Lower leg skin (tissue), 3 donors: ENCODE measurements around the gene ZNF48.

Source experiments
- POLR2A ChIP-seq, 2 donors: fragments of 450-650 bp; IDR thresholded peaks; one replicate each; pipeline ENCODE4 v1.6.1; 2016 to 2017; ENCODE audit warnings: antibody characterized with exemption in 2 of 2, mild to moderate bottlenecking in 1 of 2, moderate library complexity in 1 of 2
- TF ChIP-seq, protein P1 (sequence below), 3 donors: fragments of 450-650 bp; IDR thresholded peaks; one replicate each; pipeline ENCODE4 v1.5.1; 2016; ENCODE audit warnings: antibody characterized with exemption in 3 of 3, mild to moderate bottlenecking in 3 of 3, moderate library complexity in 2 of 3

DNA sequence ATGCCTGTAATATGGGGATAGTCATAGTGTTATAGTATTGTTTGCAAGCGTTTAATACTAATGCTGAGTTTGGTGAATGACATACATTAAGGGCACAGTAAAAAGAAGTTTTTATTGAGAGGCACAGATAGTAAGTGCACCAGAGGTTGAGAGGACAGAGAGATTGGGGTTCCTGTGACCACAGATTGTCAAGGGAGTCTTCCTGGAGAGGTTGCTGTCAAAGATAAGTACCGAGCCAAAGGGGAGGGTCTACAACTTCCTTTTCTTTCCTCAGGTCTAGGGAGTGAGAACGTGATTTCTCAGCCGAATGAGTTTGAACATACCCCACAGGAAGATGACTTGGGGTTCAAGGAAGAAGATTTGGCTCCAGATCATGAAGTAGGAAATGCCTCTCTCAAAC is 1.8 kb downstream of the ZNF48 start:
- TF ChIP-seq, protein P1, sequence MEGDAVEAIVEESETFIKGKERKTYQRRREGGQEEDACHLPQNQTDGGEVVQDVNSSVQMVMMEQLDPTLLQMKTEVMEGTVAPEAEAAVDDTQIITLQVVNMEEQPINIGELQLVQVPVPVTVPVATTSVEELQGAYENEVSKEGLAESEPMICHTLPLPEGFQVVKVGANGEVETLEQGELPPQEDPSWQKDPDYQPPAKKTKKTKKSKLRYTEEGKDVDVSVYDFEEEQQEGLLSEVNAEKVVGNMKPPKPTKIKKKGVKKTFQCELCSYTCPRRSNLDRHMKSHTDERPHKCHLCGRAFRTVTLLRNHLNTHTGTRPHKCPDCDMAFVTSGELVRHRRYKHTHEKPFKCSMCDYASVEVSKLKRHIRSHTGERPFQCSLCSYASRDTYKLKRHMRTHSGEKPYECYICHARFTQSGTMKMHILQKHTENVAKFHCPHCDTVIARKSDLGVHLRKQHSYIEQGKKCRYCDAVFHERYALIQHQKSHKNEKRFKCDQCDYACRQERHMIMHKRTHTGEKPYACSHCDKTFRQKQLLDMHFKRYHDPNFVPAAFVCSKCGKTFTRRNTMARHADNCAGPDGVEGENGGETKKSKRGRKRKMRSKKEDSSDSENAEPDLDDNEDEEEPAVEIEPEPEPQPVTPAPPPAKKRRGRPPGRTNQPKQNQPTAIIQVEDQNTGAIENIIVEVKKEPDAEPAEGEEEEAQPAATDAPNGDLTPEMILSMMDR (IDR thresholded peaks at IDR 0.05) = no peak
- no peak for TF ChIP-seq POLR2A (IDR thresholded peaks at IDR 0.05)
